ENCODE data around the gene SLC15A3.

Gene SLC15A3

GRCh38 chr11:60973699-60974098, 21.7 kb upstream of the SLC15A3 start:
- H3K9me3 ChIP-seq (ENCODE audit: control insufficient read depth, insufficient read depth, low read depth, low read length): no peaks in the 10 kb centered on the region
- TF ChIP-seq ZEB2 (tag by site-specific recombination; IDR thresholded peaks at IDR 0.05) (no peak), ZFP69B (tag by site-specific recombination; IDR thresholded peaks at IDR 0.05) (no peak), ZNF148 (tag by site-specific recombination; IDR thresholded peaks at IDR 0.05; ENCODE audit: borderline replicate concordance) (no peak), ZNF121 (tag by site-specific recombination; IDR thresholded peaks at IDR 0.05) (no peak), ZNF513 (tag by site-specific recombination; IDR thresholded peaks at IDR 0.05) (no peak), ZSCAN5A (tag by site-specific recombination; IDR thresholded peaks at IDR 0.05) (no peak), ZNF791 (tag by site-specific recombination; IDR thresholded peaks at IDR 0.05) (no peak), ZNF529 (tag by site-specific recombination; IDR thresholded peaks at IDR 0.05; ENCODE audit: insufficient replicate concordance) (no peak), ZNF510 (tag by site-specific recombination; IDR thresholded peaks at IDR 0.05; ENCODE audit: insufficient replicate concordance) (no peak), ZNF660 (tag by site-specific recombination; IDR thresholded peaks at IDR 0.05) (no peak), SALL2 (tag by site-specific recombination; IDR thresholded peaks at IDR 0.05; ENCODE audit: borderline replicate concordance) (no peak), ZNF48 (tag by site-specific recombination; IDR thresholded peaks at IDR 0.05) (no peak), ZNF670 (tag by site-specific recombination; IDR thresholded peaks at IDR 0.05; ENCODE audit: low read depth) (no peak), ZNF433 (tag by site-specific recombination; IDR thresholded peaks at IDR 0.05; ENCODE audit: low read depth) (no peak), KLF16 (tag by site-specific recombination; IDR thresholded peaks at IDR 0.05) (no peak), ZNF792 (tag by site-specific recombination; IDR thresholded peaks at IDR 0.05) (no peak)
- H3K4me1 ChIP-seq (ENCODE audit: control insufficient read depth, insufficient read depth, low read length): no peaks in the 10 kb centered on the region
- CTCF ChIA-PET: no interaction called here
- POLR2A ChIA-PET: no interaction called here
- no peak overlapping the region for H3K4me3 ChIP-seq (ENCODE audit: low read depth, low read length)
- H3K36me3 ChIP-seq (ENCODE audit: control insufficient read depth in 2 of 2, insufficient read depth in 1 of 2, low read length in 2 of 2): no peaks in the 10 kb centered on the region
- H3K27ac ChIP-seq (ENCODE audit: extremely low read depth, low read depth, low read length): no peak overlapping the region

- Histone ChIP-seq H3K9me3 (ENCODE audit: control insufficient read depth, insufficient read depth, low read depth, low read length) (no peaks in the 10 kb centered on the region), H3K27ac (ENCODE audit: extremely low read depth, low read depth, low read length) (no peak overlapping the region), H3K4me3 (ENCODE audit: low read depth, low read length) (no peak overlapping the region), H3K36me3 (ENCODE audit: control insufficient read depth in 2 of 2, insufficient read depth in 1 of 2, low read length in 2 of 2) (no peaks in the 10 kb centered on the region), H3K4me1 (ENCODE audit: control insufficient read depth, insufficient read depth, low read length) (no peaks in the 10 kb centered on the region)
- ChIA-PET POLR2A (no interaction called here), CTCF (interaction anchor here (0.9 to 1.3 kb wide), 3 partner anchors 93 to 214 kb away, joined by 3 to 5 read pairs (median 3); no protein-coding TSS in a partner anchor)
- TF ChIP-seq ZNF658 (tag by site-specific recombination; IDR thresholded peaks at IDR 0.05) (no peak), ZNF514 (tag by site-specific recombination; IDR thresholded peaks at IDR 0.05) (no peak), ZNF530 (tag by site-specific recombination; IDR thresholded peaks at IDR 0.05; ENCODE audit: low read depth) (no peak), SCRT2 (tag by site-specific recombination; IDR thresholded peaks at IDR 0.05) (no peak), ZNF473 (tag by site-specific recombination; IDR thresholded peaks at IDR 0.05) (no peak), ZNF112 (tag by site-specific recombination; IDR thresholded peaks at IDR 0.05) (no peak)
These were observed 20.4 kb upstream of the SLC15A3 start for GRCh38 chr11:60972182-60973030.

All from HEK293 (cell line).